PFSK-1 (cell line): Measurements from ENCODE around the gene ABCC6.

Source experiments
- SIN3A ChIP-seq: IDR thresholded peaks from 2 replicates; pipeline ENCODE4 v1.6.1; 2012; ENCODE audit warnings: mild to moderate bottlenecking, low read length, moderate library complexity, borderline replicate concordance; ENCODE audit not compliant: insufficient read depth
- TF ChIP-seq, protein P1 (sequence below), 2 experiments: IDR thresholded peaks; 2 replicates each; pipeline versions ENCODE4 v1.6.1 to v1.8.0; 2011 to 2012; ENCODE audit warnings: low read depth in 2 of 2, low read length in 2 of 2, control low read depth in 1 of 2, inconsistent platforms in 1 of 2, mild to moderate bottlenecking in 1 of 2, moderate library complexity in 1 of 2; ENCODE audit not compliant: insufficient read depth in 1 of 2

DNA sequence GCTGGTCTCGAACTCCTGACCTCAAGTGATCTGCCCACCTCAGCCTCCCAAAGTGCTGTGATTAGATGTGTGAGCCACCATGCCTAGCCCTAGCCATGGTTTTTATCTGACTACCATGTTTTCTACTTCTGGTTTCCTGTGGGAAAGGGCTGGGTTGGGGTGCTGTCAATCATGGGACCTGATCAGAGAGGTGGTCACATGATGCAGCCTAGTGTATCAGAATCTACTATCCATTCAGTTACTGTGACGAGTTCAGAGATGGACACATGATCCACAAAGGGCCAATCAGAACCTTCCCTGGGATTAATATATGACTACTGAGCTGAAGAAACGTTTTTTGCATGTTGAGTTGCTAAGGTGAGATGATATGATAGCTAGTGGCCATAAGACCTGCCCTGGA is 59.1 kb downstream of the ABCC6 start:
- TF ChIP-seq SIN3A, result no peak
- TF ChIP-seq, protein P1, sequence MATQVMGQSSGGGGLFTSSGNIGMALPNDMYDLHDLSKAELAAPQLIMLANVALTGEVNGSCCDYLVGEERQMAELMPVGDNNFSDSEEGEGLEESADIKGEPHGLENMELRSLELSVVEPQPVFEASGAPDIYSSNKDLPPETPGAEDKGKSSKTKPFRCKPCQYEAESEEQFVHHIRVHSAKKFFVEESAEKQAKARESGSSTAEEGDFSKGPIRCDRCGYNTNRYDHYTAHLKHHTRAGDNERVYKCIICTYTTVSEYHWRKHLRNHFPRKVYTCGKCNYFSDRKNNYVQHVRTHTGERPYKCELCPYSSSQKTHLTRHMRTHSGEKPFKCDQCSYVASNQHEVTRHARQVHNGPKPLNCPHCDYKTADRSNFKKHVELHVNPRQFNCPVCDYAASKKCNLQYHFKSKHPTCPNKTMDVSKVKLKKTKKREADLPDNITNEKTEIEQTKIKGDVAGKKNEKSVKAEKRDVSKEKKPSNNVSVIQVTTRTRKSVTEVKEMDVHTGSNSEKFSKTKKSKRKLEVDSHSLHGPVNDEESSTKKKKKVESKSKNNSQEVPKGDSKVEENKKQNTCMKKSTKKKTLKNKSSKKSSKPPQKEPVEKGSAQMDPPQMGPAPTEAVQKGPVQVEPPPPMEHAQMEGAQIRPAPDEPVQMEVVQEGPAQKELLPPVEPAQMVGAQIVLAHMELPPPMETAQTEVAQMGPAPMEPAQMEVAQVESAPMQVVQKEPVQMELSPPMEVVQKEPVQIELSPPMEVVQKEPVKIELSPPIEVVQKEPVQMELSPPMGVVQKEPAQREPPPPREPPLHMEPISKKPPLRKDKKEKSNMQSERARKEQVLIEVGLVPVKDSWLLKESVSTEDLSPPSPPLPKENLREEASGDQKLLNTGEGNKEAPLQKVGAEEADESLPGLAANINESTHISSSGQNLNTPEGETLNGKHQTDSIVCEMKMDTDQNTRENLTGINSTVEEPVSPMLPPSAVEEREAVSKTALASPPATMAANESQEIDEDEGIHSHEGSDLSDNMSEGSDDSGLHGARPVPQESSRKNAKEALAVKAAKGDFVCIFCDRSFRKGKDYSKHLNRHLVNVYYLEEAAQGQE (IDR thresholded peaks at IDR 0.05; ENCODE audit: insufficient read depth in 1 of 2, low read depth in 2 of 2, low read length in 2 of 2), result no peak
